ENCODE results near the gene NLN. TPM values are rescaled to one million over a fixed set of nuclear protein-coding genes. Genes with fewer than 3 reads are reported as not detected.

The NLN gene
- total and polyA plus RNA-seq, 2 donors (not counting 1 experiment from before 2014, with no cell fraction given): 1.7 to 6.8 TPM

DNA sequence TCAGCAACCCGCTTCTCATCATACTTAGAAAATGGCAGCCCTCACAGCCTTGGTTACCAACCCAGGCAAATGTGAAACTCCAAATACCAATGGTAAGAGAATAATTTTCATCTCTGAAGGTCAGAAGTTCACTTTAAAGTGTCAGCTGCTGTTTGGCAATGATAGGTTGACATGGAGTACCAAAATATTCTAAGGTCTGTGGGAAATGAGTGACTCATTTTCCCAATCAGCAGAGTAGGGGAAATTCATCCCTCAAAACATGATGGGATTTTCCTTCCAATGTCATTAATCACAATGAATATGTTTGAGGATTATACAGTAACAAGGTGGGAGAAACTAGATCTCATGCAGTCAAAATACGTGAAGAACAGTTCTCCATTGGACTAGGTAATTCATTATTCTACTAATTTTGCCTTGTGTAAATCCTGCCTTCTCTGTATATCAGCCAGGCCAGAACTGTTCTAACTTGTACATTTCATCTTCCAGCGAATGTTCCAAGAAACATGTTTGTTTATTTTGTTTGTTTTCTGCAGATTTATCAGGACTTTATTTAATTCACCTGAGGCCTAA, 151.3 kb downstream of the NLN start:
- H3K9ac ChIP-seq (ENCODE audit: low read length): no peak overlapping the region
- no peak for TF ChIP-seq EZH2 (IDR thresholded peaks at IDR 0.05; ENCODE audit: borderline replicate concordance, insufficient read depth, low read depth, low read length, poor library complexity, severe bottlenecking)
- TF ChIP-seq, protein P1, sequence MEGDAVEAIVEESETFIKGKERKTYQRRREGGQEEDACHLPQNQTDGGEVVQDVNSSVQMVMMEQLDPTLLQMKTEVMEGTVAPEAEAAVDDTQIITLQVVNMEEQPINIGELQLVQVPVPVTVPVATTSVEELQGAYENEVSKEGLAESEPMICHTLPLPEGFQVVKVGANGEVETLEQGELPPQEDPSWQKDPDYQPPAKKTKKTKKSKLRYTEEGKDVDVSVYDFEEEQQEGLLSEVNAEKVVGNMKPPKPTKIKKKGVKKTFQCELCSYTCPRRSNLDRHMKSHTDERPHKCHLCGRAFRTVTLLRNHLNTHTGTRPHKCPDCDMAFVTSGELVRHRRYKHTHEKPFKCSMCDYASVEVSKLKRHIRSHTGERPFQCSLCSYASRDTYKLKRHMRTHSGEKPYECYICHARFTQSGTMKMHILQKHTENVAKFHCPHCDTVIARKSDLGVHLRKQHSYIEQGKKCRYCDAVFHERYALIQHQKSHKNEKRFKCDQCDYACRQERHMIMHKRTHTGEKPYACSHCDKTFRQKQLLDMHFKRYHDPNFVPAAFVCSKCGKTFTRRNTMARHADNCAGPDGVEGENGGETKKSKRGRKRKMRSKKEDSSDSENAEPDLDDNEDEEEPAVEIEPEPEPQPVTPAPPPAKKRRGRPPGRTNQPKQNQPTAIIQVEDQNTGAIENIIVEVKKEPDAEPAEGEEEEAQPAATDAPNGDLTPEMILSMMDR (IDR thresholded peaks at IDR 0.05): no peak
- no peak overlapping the region for H3K4me2 ChIP-seq (replicated peaks; ENCODE audit: low read depth, low read length, poor library complexity, severe bottlenecking)
- Mint-ChIP-seq H3K27me3 (no peaks in the 10 kb centered on the region), H3K4me3 (no peak overlapping the region), H3K9me3 (ENCODE audit: insufficient read depth) (peaks cover 11% of the 10 kb centered on the region), H3K4me1 (no peaks in the 10 kb centered on the region), H3K27ac (no peak overlapping the region)
- no peaks in the 10 kb centered on the region for H4K20me1 ChIP-seq (ENCODE audit: control insufficient read depth, insufficient read depth, low read length, poor library complexity, severe bottlenecking)
- no peak overlapping the region for H3K4me3 ChIP-seq (ENCODE audit: control extremely low read depth in 1 of 5, extremely low read depth in 1 of 5, insufficient read depth in 1 of 5, low read depth in 2 of 5, low read length in 4 of 5)
- ATAC-seq (ENCODE audit: low read depth) (no peak), DNase-seq (no peak)
- no CpG with 5 or more reads among the region's 3 CpGs for WGBS (ENCODE audit: insufficient coverage)
- ChIA-PET CTCF (no interaction called here), POLR2A (no interaction called here)
- H3K36me3 ChIP-seq (replicated peaks in 1 of 2; ENCODE audit: control extremely low read depth in 1 of 2, control insufficient read depth in 1 of 2, extremely low read depth in 1 of 2, insufficient read depth in 2 of 2, low read length in 1 of 2): no peaks in the 10 kb centered on the region
- H3K4me1 ChIP-seq (ENCODE audit: control insufficient read depth in 2 of 2, insufficient read depth in 2 of 2, low read length in 2 of 2): no peaks in the 10 kb centered on the region
- no peak overlapping the region for H3K27ac ChIP-seq (ENCODE audit: low read length in 2 of 2)
- no peak overlapping the region for H2AFZ ChIP-seq (ENCODE audit: insufficient read depth, low read depth, low read length, poor library complexity, severe bottlenecking)
- intact Hi-C loops (cut with micrococcal nuclease): no loop called here
- H3K9me3 ChIP-seq (ENCODE audit: control extremely low read depth in 1 of 3, control insufficient read depth in 2 of 3, insufficient read depth in 1 of 3, low read length in 2 of 3): peaks cover 0 to 3% (median 2%) of the 10 kb centered on the region in 3 donors
- H3K27me3 ChIP-seq (replicated peaks in 1 of 4; ENCODE audit: control extremely low read depth in 1 of 4, control insufficient read depth in 3 of 4, insufficient read depth in 4 of 4, low read length in 3 of 4): no peaks in the 10 kb centered on the region
- H3K79me2 ChIP-seq (ENCODE audit: control insufficient read depth, insufficient read depth, low read length): no peaks in the 10 kb centered on the region

DNA sequence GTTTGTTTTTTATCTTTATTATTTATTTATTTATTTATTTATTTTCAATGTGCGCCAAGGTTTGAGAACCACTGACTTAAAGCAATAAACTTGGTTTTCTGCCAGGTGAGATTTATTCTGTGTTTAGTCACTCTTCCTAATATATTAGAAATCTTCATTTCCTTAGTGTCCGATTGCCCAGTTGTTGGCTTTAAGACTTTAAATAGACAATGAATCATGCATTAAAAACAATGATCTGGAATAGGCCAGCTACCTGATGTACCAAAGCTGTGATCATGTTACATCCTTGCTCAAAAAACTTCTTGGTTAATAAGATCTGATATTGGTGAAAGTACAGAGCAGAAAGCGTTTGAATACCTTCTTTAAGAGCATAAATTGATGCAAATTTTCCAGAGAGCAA, 152.2 kb downstream of the NLN start:
- no peaks in the 10 kb centered on the region for H3K4me1 Mint-ChIP-seq
- peaks cover 13% of the 10 kb centered on the region for H3K9me3 Mint-ChIP-seq (ENCODE audit: insufficient read depth)
- no CpG with 5 or more reads among the region's 3 CpGs for WGBS (ENCODE audit: insufficient coverage)
- ChIA-PET POLR2A (no interaction called here), CTCF (interaction anchor here (1.0 kb wide), 1 partner anchor 51 kb away, joined by 3 read pairs; no protein-coding TSS in a partner anchor)
- no peak for DNase-seq
- no peaks in the 10 kb centered on the region for H3K27me3 Mint-ChIP-seq
- no peak overlapping the region for H3K27ac Mint-ChIP-seq
- Histone ChIP-seq H3K9ac (ENCODE audit: low read length) (no peak overlapping the region), H3K36me3 (replicated peaks in 1 of 2; ENCODE audit: control extremely low read depth in 1 of 2, control insufficient read depth in 1 of 2, extremely low read depth in 1 of 2, insufficient read depth in 2 of 2, low read length in 1 of 2) (no peaks in the 10 kb centered on the region), H4K20me1 (ENCODE audit: control insufficient read depth, insufficient read depth, low read length, poor library complexity, severe bottlenecking) (no peaks in the 10 kb centered on the region), H3K79me2 (ENCODE audit: control insufficient read depth, insufficient read depth, low read length) (no peaks in the 10 kb centered on the region), H3K4me1 (ENCODE audit: control insufficient read depth in 2 of 2, insufficient read depth in 2 of 2, low read length in 2 of 2) (no peaks in the 10 kb centered on the region), H3K4me2 (replicated peaks; ENCODE audit: low read depth, low read length, poor library complexity, severe bottlenecking) (no peak overlapping the region), H2AFZ (ENCODE audit: insufficient read depth, low read depth, low read length, poor library complexity, severe bottlenecking) (no peak overlapping the region), H3K4me3 (ENCODE audit: control extremely low read depth in 1 of 5, extremely low read depth in 1 of 5, insufficient read depth in 1 of 5, low read depth in 2 of 5, low read length in 4 of 5) (no peak overlapping the region), H3K9me3 (ENCODE audit: control extremely low read depth in 1 of 3, control insufficient read depth in 2 of 3, insufficient read depth in 1 of 3, low read length in 2 of 3) (peaks cover 0 to 5% (median 3%) of the 10 kb centered on the region in 3 donors), H3K27ac (ENCODE audit: low read length in 2 of 2) (no peak overlapping the region), H3K27me3 (replicated peaks in 1 of 4; ENCODE audit: control extremely low read depth in 1 of 4, control insufficient read depth in 3 of 4, insufficient read depth in 4 of 4, low read length in 3 of 4) (no peaks in the 10 kb centered on the region)
- no peak overlapping the region for H3K4me3 Mint-ChIP-seq
- intact Hi-C loops (cut with micrococcal nuclease): no loop called here
- ATAC-seq (ENCODE audit: low read depth): no peak
- TF ChIP-seq EZH2 (IDR thresholded peaks at IDR 0.05; ENCODE audit: borderline replicate concordance, insufficient read depth, low read depth, low read length, poor library complexity, severe bottlenecking): no peak

All from B cell (primary cell).